HG03558 (cell line): Measurements from ENCODE around the gene NDUFB4.

Source experiments
- ATAC-seq: cut with Tn5 transposase; IDR thresholded peaks from one replicate; pipeline ENCODE4 v1.9.1; 2021; ENCODE audit warnings: moderate number of reproducible peaks; ENCODE audit not compliant: unreplicated experiment; ENCODE audit errors: extremely low read depth

Gene NDUFB4

GRCh38 chr3:120596116-120596852, at the start of gene NDUFB4:
Gene NDUFB4 (plus strand): TSS chr3:120596336. CDS start chr3:120596360, 24 bp downstream.
- ATAC-seq, result peak; percentile 93

GRCh38 chr3:120550546-120550945, 45.6 kb upstream of the NDUFB4 start:
- no peak for ATAC-seq

- no peak for ATAC-seq
These were observed 43.7 kb upstream of the NDUFB4 start for GRCh38 chr3:120552184-120553172.

GRCh38 chr3:120554812-120555606, 41.1 kb upstream of the NDUFB4 start:
- no peak for ATAC-seq

- no peak for ATAC-seq
These were observed 40.3 kb upstream of the NDUFB4 start for GRCh38 chr3:120555657-120556509.

- no peak for ATAC-seq
These were observed 39.0 kb upstream of the NDUFB4 start for GRCh38 chr3:120557115-120557514.

GRCh38 chr3:120558771-120559241, 37.3 kb upstream of the NDUFB4 start:
- ATAC-seq, result peak; percentile 87

- ATAC-seq, result peak; percentile 7
These were observed 36.7 kb upstream of the NDUFB4 start for GRCh38 chr3:120559242-120560061.

- ATAC-seq, result no peak
These were observed 35.6 kb upstream of the NDUFB4 start for GRCh38 chr3:120560304-120561250.

- ATAC-seq, result no peak
These were observed 34.7 kb upstream of the NDUFB4 start for GRCh38 chr3:120561251-120562045.

- ATAC-seq, result no peak
These were observed 32.6 kb upstream of the NDUFB4 start for GRCh38 chr3:120563356-120564022.

- ATAC-seq, result no peak
These were observed 29.7 kb upstream of the NDUFB4 start for GRCh38 chr3:120566243-120566975.

GRCh38 chr3:120567370-120568201, 28.6 kb upstream of the NDUFB4 start:
- ATAC-seq, result no peak

- ATAC-seq, result no peak
These were observed 28.0 kb upstream of the NDUFB4 start for GRCh38 chr3:120568202-120568531.

- no peak for ATAC-seq
These were observed 27.5 kb upstream of the NDUFB4 start for GRCh38 chr3:120568598-120568997.
